Ectodermal cell (in vitro differentiated cells): Measurements from ENCODE around the gene CENPC.
"Not testable (repeated sequence)": the region's sequence is repeated elsewhere in the genome, so short reads cannot be mapped to it uniquely, and the experiment has no call there.

Experiments used
- H3K27ac ChIP-seq: 2 replicates; pipeline ENCODE4 v1.7.0; 2013; ENCODE audit warnings: mild to moderate bottlenecking, low read depth, low read length; ENCODE audit not compliant: insufficient read depth, poor library complexity, severe bottlenecking
- H3K27me3 ChIP-seq: 2 replicates; pipeline ENCODE4 v1.7.0; 2013; ENCODE audit warnings: mild to moderate bottlenecking, low read length; ENCODE audit not compliant: insufficient read depth, control insufficient read depth, poor library complexity, severe bottlenecking
- H3K36me3 ChIP-seq: one replicate; pipeline ENCODE4 v1.7.0; 2013; ENCODE audit warnings: low read length; ENCODE audit not compliant: control insufficient read depth, insufficient read depth
- H3K4me1 ChIP-seq: one replicate; pipeline ENCODE4 v1.7.0; 2013; ENCODE audit warnings: low read length; ENCODE audit not compliant: control insufficient read depth, insufficient read depth
- H3K4me3 ChIP-seq: 2 replicates; pipeline ENCODE4 v1.7.0; 2013; ENCODE audit warnings: low read depth, low read length, control low read depth; ENCODE audit not compliant: insufficient read depth
- H3K9me3 ChIP-seq: 2 replicates; pipeline ENCODE4 v1.7.0; 2013; ENCODE audit warnings: mild to moderate bottlenecking, low read length, moderate library complexity; ENCODE audit not compliant: control insufficient read depth
- WGBS, 2 experiments: methylation state at CpG; one replicate each; pipeline ENCODE4 v1.1.7; 2013; ENCODE audit warnings: missing lambda C conversion rate in 2 of 2; 5-methylcytosine and 5-hydroxymethylcytosine counted together

CENPC gene

GRCh38 chr4:67554096-67554495 lies 8.8 kb upstream of the CENPC start:
- no peak overlapping the region for H3K4me3 ChIP-seq
- H3K27ac ChIP-seq, result no peak overlapping the region
- no peaks in the 10 kb centered on the region for H3K36me3 ChIP-seq
- no peaks in the 10 kb centered on the region for H3K9me3 ChIP-seq
- H3K4me1 ChIP-seq, result no peaks in the 10 kb centered on the region
- WGBS, 2 experiments, result 81 to 88% methylated on average over 3 of the region's 3 CpGs
- H3K27me3 ChIP-seq, result no peaks in the 10 kb centered on the region

GRCh38 chr4:67552146-67552792 lies 7.0 kb upstream of the CENPC start:
- not testable (repeated sequence) for H3K4me3 ChIP-seq, H3K27ac ChIP-seq, H3K4me1 ChIP-seq, H3K27me3 ChIP-seq, H3K9me3 ChIP-seq, H3K36me3 ChIP-seq
- 90% methylated on average over 4 of the region's 4 CpGs; no CpG with 5 or more reads in 1 of the 2 experiments for WGBS, 2 experiments

- Histone ChIP-seq H3K9me3 (no peaks in the 10 kb centered on the region), H3K27ac (no peak overlapping the region), H3K36me3 (no peaks in the 10 kb centered on the region), H3K27me3 (no peaks in the 10 kb centered on the region), H3K4me1 (no peaks in the 10 kb centered on the region), H3K4me3 (no peak overlapping the region)
- WGBS, 2 experiments, result 90 to 100% methylated on average over 3 of the region's 3 CpGs
Measured at GRCh38 chr4:67550857-67551256, 5.6 kb upstream of the CENPC start.

- H3K27ac ChIP-seq, result no peak overlapping the region
- no peaks in the 10 kb centered on the region for H3K36me3 ChIP-seq
- no peaks in the 10 kb centered on the region for H3K4me1 ChIP-seq
- H3K4me3 ChIP-seq, result no peak overlapping the region
- no peaks in the 10 kb centered on the region for H3K9me3 ChIP-seq
- no peaks in the 10 kb centered on the region for H3K27me3 ChIP-seq
Measured at GRCh38 chr4:67550451-67550850, 5.1 kb upstream of the CENPC start.

GRCh38 chr4:67549123-67549522 lies 3.8 kb upstream of the CENPC start:
- no peaks in the 10 kb centered on the region for H3K9me3 ChIP-seq
- no peaks in the 10 kb centered on the region for H3K27me3 ChIP-seq
- H3K4me1 ChIP-seq, result no peaks in the 10 kb centered on the region
- H3K4me3 ChIP-seq, result no peak overlapping the region
- WGBS, 2 experiments, result no CpG with 5 or more reads among the region's 1 CpG
- no peak overlapping the region for H3K27ac ChIP-seq
- no peaks in the 10 kb centered on the region for H3K36me3 ChIP-seq

GRCh38 chr4:67546971-67547370 lies 1.7 kb upstream of the CENPC start:
- H3K27ac ChIP-seq, result no peak overlapping the region
- H3K9me3 ChIP-seq, result no peaks in the 10 kb centered on the region
- H3K4me3 ChIP-seq, result no peak overlapping the region
- 75 to 78% methylated on average over 2 to 3 of the region's 4 CpGs for whole genome bisulfite sequencing, 2 experiments
- H3K36me3 ChIP-seq, result no peaks in the 10 kb centered on the region
- no peaks in the 10 kb centered on the region for H3K4me1 ChIP-seq
- H3K27me3 ChIP-seq, result no peaks in the 10 kb centered on the region

- Histone ChIP-seq H3K4me1 (no peaks in the 10 kb centered on the region), H3K4me3 (peak overlapping the region; percentile 92), H3K27ac (no peak overlapping the region), H3K27me3 (no peaks in the 10 kb centered on the region), H3K36me3 (no peaks in the 10 kb centered on the region), H3K9me3 (no peaks in the 10 kb centered on the region)
- 60 to 78% methylated on average over 1 to 3 of the region's 4 CpGs for WGBS, 2 experiments
Measured at GRCh38 chr4:67546004-67546356, 677 bp upstream of the CENPC start.

GRCh38 chr4:67542076-67542475 lies 3.2 kb downstream of the CENPC start:
- no peak overlapping the region for H3K4me3 ChIP-seq
- no peaks in the 10 kb centered on the region for H3K27me3 ChIP-seq
- H3K36me3 ChIP-seq, result peaks cover 17% of the 10 kb centered on the region
- no peaks in the 10 kb centered on the region for H3K4me1 ChIP-seq
- no peak overlapping the region for H3K27ac ChIP-seq
- 90 to 96% methylated on average over 1 of the region's 1 CpG for WGBS, 2 experiments
- no peaks in the 10 kb centered on the region for H3K9me3 ChIP-seq

GRCh38 chr4:67539830-67540229 lies 5.5 kb downstream of the CENPC start:
- Histone ChIP-seq H3K4me1 (no peaks in the 10 kb centered on the region), H3K27me3 (no peaks in the 10 kb centered on the region), H3K9me3 (no peaks in the 10 kb centered on the region), H3K36me3 (peaks cover 17% of the 10 kb centered on the region), H3K27ac (no peak overlapping the region), H3K4me3 (no peak overlapping the region)
- WGBS, 2 experiments, result no CpG with 5 or more reads among the region's 1 CpG

- Histone ChIP-seq H3K4me3 (no peak overlapping the region), H3K36me3 (peaks cover 22% of the 10 kb centered on the region), H3K27me3 (no peaks in the 10 kb centered on the region), H3K4me1 (no peaks in the 10 kb centered on the region), H3K27ac (no peak overlapping the region), H3K9me3 (no peaks in the 10 kb centered on the region)
- WGBS, 2 experiments, result 100% methylated on average over 1 of the region's 2 CpGs; no CpG with 5 or more reads in 1 of the 2 experiments
Measured at GRCh38 chr4:67535280-67535840, 9.9 kb downstream of the CENPC start.
